GM12878 (cell line): ENCODE measurements around the gene FUBP3. TPM values are rescaled to one million over a fixed set of nuclear protein-coding genes. Genes with fewer than 3 reads are reported as not detected.

Source experiments
- ATAC-seq: fragments of 200-7000 bp; cut with Tn5 transposase; 3 replicates; pipeline ENCODE4 v1.9.1; 2020; ENCODE audit warnings: mild to moderate bottlenecking, moderate library complexity
- BruUV-seq: library from RNA; stranded (reverse); fragments of 400-500 nt; replicated peaks from 2 replicates; lab custom pipeline; 2021; lab: Mats Ljungman, UMichigan
- CTCF ChIA-PET: fragments of 300-600 bp; sonication (Branson Sonifier 250); formaldehyde crosslinking; extraction: SDS; loops from one replicate; lab custom pipeline; 2021; ENCODE audit warnings: inconsistent platforms; lab: Yijun Ruan, JAX
- POLR2A ChIA-PET: fragments of 350-600 bp; formaldehyde crosslinking; extraction: SDS; loops from one replicate; lab custom pipeline; 2021; ENCODE audit warnings: inconsistent platforms; lab: Charles Lee
- RAD21 ChIA-PET: fragments of 300-600 bp; sonication (Branson Sonifier 250); formaldehyde crosslinking; loops from one replicate; lab custom pipeline; 2023; ENCODE audit warnings: antibody characterized with exemption; ENCODE audit not compliant: unreplicated experiment; lab: Charles Lee
- SMC1A ChIA-PET: fragments of 300-600 bp; sonication (Branson Sonifier 250); formaldehyde crosslinking; loops from one replicate; lab custom pipeline; 2023; ENCODE audit not compliant: unreplicated experiment, uncharacterized antibody; lab: Charles Lee
- DNase-seq: peaks from one replicate; pipeline ENCODE4 v3.0.0-alpha.2; 2011; ENCODE audit warnings: low read depth, low spot score
- FAIRE-seq: peaks from 3 replicates; lab custom pipeline; 2011; peaks lifted over from hg19 to GRCh38; lab: Jason Lieb, UNC
- H2AFZ ChIP-seq: 2 replicates; pipeline ENCODE4 v1.6.0; 2011; ENCODE audit warnings: low read depth, low read length, control low read depth; ENCODE audit not compliant: control insufficient read depth
- H3K27ac ChIP-seq: 2 replicates; pipeline ENCODE4 v1.5.1; 2011; ENCODE audit warnings: control low read depth; ENCODE audit not compliant: control insufficient read depth, insufficient read depth
- H3K27me3 ChIP-seq, 2 experiments: replicated peaks in 1 of 2; 2 replicates each; pipeline versions ENCODE4 v1.6.0 to v1.6.1; 2011; ENCODE audit warnings: low read length in 1 of 2; ENCODE audit not compliant: control insufficient read depth in 2 of 2, insufficient read depth in 2 of 2
- H3K36me3 ChIP-seq, 2 experiments: 2 replicates each; pipeline ENCODE4 v1.5.1; 2011; ENCODE audit warnings: low read length in 1 of 2; ENCODE audit not compliant: control insufficient read depth in 2 of 2, insufficient read depth in 2 of 2
- H3K4me1 ChIP-seq: 2 replicates; pipeline ENCODE4 v1.6.1; 2011; ENCODE audit warnings: mild to moderate bottlenecking, low read length, moderate library complexity, mixed read lengths; ENCODE audit not compliant: control insufficient read depth, insufficient read depth
- H3K4me2 ChIP-seq: 2 replicates; pipeline ENCODE4 v1.6.0; 2011; ENCODE audit warnings: control low read depth; ENCODE audit not compliant: control insufficient read depth, insufficient read depth
- H3K4me3 ChIP-seq: fragments of 200-600 bp; sonication (generic); 2 replicates; pipeline ENCODE4 v1.5.1; 2016
- H3K79me2 ChIP-seq: 2 replicates; pipeline ENCODE4 v1.6.0; 2011; ENCODE audit warnings: low read length; ENCODE audit not compliant: control insufficient read depth, insufficient read depth
- H3K9ac ChIP-seq: 2 replicates; pipeline ENCODE4 v1.8.0; 2011; ENCODE audit warnings: low read length, control low read depth, mixed read lengths; ENCODE audit not compliant: control insufficient read depth, insufficient read depth
- H3K9me3 ChIP-seq: replicated peaks from 3 replicates; pipeline ENCODE4 v1.5.1; 2011; ENCODE audit warnings: mild to moderate bottlenecking, low read length; ENCODE audit not compliant: control insufficient read depth, insufficient read depth
- H4K20me1 ChIP-seq: 2 replicates; pipeline ENCODE4 v1.6.0; 2011; ENCODE audit not compliant: control insufficient read depth, insufficient read depth
- ASH2L ChIP-seq: fragments of 300-600, 200-600 bp; sonication (generic); IDR thresholded peaks from 2 replicates; pipeline ENCODE4 v1.6.1; 2017; ENCODE audit warnings: low read depth, mild to moderate bottlenecking, borderline replicate concordance
- BCL11A ChIP-seq: IDR thresholded peaks from 2 replicates; pipeline ENCODE4 v1.6.1; 2011; ENCODE audit warnings: low read depth, low read length
- CREM ChIP-seq: IDR thresholded peaks from 2 replicates; pipeline ENCODE4 v1.6.1; 2014; ENCODE audit warnings: antibody characterized with exemption, low read depth
- DPF2 ChIP-seq: fragments of 450-650 bp; IDR thresholded peaks from 2 replicates; pipeline ENCODE4 v1.6.1; 2017; ENCODE audit warnings: mild to moderate bottlenecking
- EGR1 ChIP-seq, 2 experiments: IDR thresholded peaks; 1 replicate in 1 of 2; 2 replicates in 1 of 2; pipeline ENCODE4 v1.6.1; 2011 to 2012; ENCODE audit warnings: low read depth in 2 of 2, low read length in 2 of 2, borderline replicate concordance in 1 of 2, mild to moderate bottlenecking in 1 of 2, moderate library complexity in 1 of 2
- HSF1 ChIP-seq: fragments of 150-350 bp; IDR thresholded peaks from 2 replicates; pipeline ENCODE4 v1.6.1; 2014; ENCODE audit warnings: mild to moderate bottlenecking, low read depth, low read length
- IKZF1 ChIP-seq: fragments of 450-650 bp; conservative IDR thresholded peaks from 2 replicates; pipeline ENCODE4 v1.6.1; 2017; ENCODE audit warnings: antibody characterized with exemption, mild to moderate bottlenecking
- IRF3 ChIP-seq: fragments of 450-650 bp; IDR thresholded peaks from 2 replicates; pipeline ENCODE4 v1.6.1; 2014; ENCODE audit warnings: mild to moderate bottlenecking
- MXI1 ChIP-seq: fragments of 150-350 bp; IDR thresholded peaks from 2 replicates; pipeline ENCODE4 v1.6.1; 2011; ENCODE audit warnings: low read depth, mild to moderate bottlenecking, inconsistent platforms, low read length, improper control_type of control experiment
- MYC ChIP-seq: IDR thresholded peaks from 2 replicates; pipeline ENCODE4 v1.6.1; 2011; ENCODE audit warnings: mild to moderate bottlenecking, low read length, moderate library complexity, inconsistent platforms; ENCODE audit not compliant: insufficient read depth, insufficient replicate concordance, insufficient read length, severe bottlenecking
- RAD51 ChIP-seq: fragments of 450-650 bp; IDR thresholded peaks from 2 replicates; pipeline ENCODE4 v1.6.1; 2016; ENCODE audit warnings: moderate library complexity, mild to moderate bottlenecking, inconsistent platforms
- RFX5 ChIP-seq: IDR thresholded peaks from 2 replicates; pipeline ENCODE4 v1.6.1; 2011; ENCODE audit warnings: low read depth, low read length, improper control_type of control experiment
- SIN3A ChIP-seq: IDR thresholded peaks from 2 replicates; pipeline ENCODE4 v1.6.1; 2012; ENCODE audit warnings: low read depth, low read length, improper control_type of control experiment
- STAT3 ChIP-seq: IDR thresholded peaks from 2 replicates; pipeline ENCODE4 v1.6.1; 2011; ENCODE audit warnings: low read depth, low read length, improper control_type of control experiment
- TCF7 ChIP-seq: IDR thresholded peaks from 2 replicates; pipeline ENCODE4 v1.6.1; 2014; ENCODE audit warnings: antibody characterized with exemption, borderline replicate concordance
- YBX1 ChIP-seq: fragments of 450-650 bp; IDR thresholded peaks from 2 replicates; pipeline ENCODE4 v1.6.1; 2016; ENCODE audit warnings: antibody characterized with exemption
- ZBTB33 ChIP-seq: fragments of 450-650 bp; IDR thresholded peaks from 2 replicates; pipeline ENCODE4 v1.6.1; 2017; ENCODE audit warnings: mild to moderate bottlenecking
- ZNF217 ChIP-seq: fragments of 450-650 bp; IDR thresholded peaks from 2 replicates; pipeline ENCODE4 v1.6.1; 2017; ENCODE audit warnings: antibody characterized with exemption, mild to moderate bottlenecking
- WGBS: methylation state at CpG from one replicate; pipeline ENCODE4 v1.1.6; 2016; ENCODE audit warnings: low lambda C conversion rate; ENCODE audit not compliant: insufficient replicate concordance, insufficient coverage; ENCODE audit errors: missing lambda C conversion rate; 5-methylcytosine and 5-hydroxymethylcytosine counted together
- in situ Hi-C: fragments of 300-500 bp; cut with MboI; formaldehyde crosslinking; loops from 9 replicates; pipeline ENCODE4 v1.14.3; 2018; ENCODE audit warnings: mixed read lengths
- intact Hi-C: fragments of 100-400 bp; cut with micrococcal nuclease; formaldehyde crosslinking; loops from one replicate; pipeline ENCODE4 v1.14.2; 2022; ENCODE audit not compliant: unreplicated experiment
- polyA plus RNA-seq, 11 experiments: library from polyadenylated mRNA; depleted of rRNA in 4 of 11; unstranded in 6 of 11; stranded (reverse) in 5 of 11; fragments of >200 nt; fragmentation: Nextera tagmentation in 4 of 11; fragmentation: Illumina TruSeq in 1 of 11; extraction: Ambion mirVana in 4 of 11; extraction: Trizol in 1 of 11; gene quantifications; 1 replicate in 1 of 11; 2 replicates in 10 of 11; pipeline versions ENCODE4 v1.2.1 to v1.2.3, GENCODE V29; 2011 to 2016; ENCODE audit warnings: inconsistent platforms in 2 of 11, missing spikeins in 2 of 11, low read depth in 1 of 11
- total RNA-seq, 4 experiments: library from RNA; depleted of rRNA in 3 of 4; stranded (reverse); fragments of >200 nt in 3 of 4; fragmentation: Illumina TruSeq in 1 of 4; extraction: Trizol in 1 of 4; gene quantifications; 2 replicates each; pipeline versions ENCODE4 v1.2.1 to v1.2.3, GENCODE V29; 2013 to 2021
- TF ChIP-seq, protein P1 (sequence below), 3 experiments: IDR thresholded peaks in 2 of 3; conservative IDR thresholded peaks in 1 of 3; 2 replicates each; pipeline ENCODE4 v1.5.1; 2011; ENCODE audit warnings: low read depth in 3 of 3, low read length in 3 of 3, mild to moderate bottlenecking in 3 of 3, control low read depth in 2 of 3, moderate library complexity in 2 of 3, inconsistent platforms in 1 of 3, mixed read lengths in 1 of 3; ENCODE audit not compliant: control insufficient read depth in 2 of 3, insufficient read depth in 1 of 3; ENCODE audit errors: extremely low read depth in 1 of 3

FUBP3 gene
- total and polyA plus RNA-seq, 10 of the 15 experiments (the other 5 are each of a cell fraction or from before 2014, with no cell fraction given): 2.4 to 49.4 (median 37.2) TPM

DNA sequence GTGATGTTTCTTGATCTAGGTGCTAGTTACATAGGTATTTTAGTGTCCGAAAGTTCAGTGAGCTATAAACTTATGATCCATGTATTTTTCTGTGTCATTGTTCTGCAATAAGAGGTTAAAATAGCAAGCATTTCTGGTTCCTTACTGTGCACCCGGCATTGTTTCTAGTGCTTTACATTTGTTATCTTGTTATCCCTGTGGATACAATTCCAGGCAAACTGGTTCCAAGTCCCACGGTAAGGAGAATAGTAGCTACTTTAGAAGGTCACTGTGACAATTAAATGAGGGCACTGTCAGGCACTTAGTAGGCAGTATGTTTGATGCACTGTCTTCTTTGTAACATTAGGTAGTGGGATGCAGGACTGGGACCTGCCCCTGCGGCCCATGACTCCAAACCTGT, 9.0 kb downstream of the FUBP3 start (continued):
- TF ChIP-seq HSF1 (no peak), ZBTB33 (no peak), MXI1 (no peak), MYC (no peak), ASH2L (no peak)

GRCh38 chr9:130589754-130590153, 10.4 kb downstream of the FUBP3 start:
- FAIRE-seq: no peak
- SMC1A ChIA-PET: no interaction called here
- CTCF ChIA-PET: no interaction called here
- WGBS: 83% methylated on average over 3 of the region's 3 CpGs
- POLR2A ChIA-PET: interaction anchor here (0.6 kb wide), 1 partner anchor 1627 kb away, joined by 3 read pairs; no protein-coding TSS in a partner anchor
- H3K36me3 ChIP-seq: peaks cover 0 to 2% of the 10 kb centered on the region in 2 experiments; a peak in 1 of 4 replicates
- intact Hi-C loops (no loop called here), in situ Hi-C loops (no loop called here)
- no peak overlapping the region for H3K9ac ChIP-seq
- H3K79me2 ChIP-seq: peaks cover 13% of the 10 kb centered on the region
- DNase-seq: no peak
- H3K9me3 ChIP-seq: no peaks in the 10 kb centered on the region
- no peak overlapping the region for H3K4me2 ChIP-seq
- H3K27me3 ChIP-seq: no peaks in the 10 kb centered on the region
- H4K20me1 ChIP-seq: no peaks in the 10 kb centered on the region
- H3K4me3 ChIP-seq: no peak overlapping the region
- H2AFZ ChIP-seq: no peak overlapping the region
- H3K27ac ChIP-seq: no peak overlapping the region
- no peak for ATAC-seq
- RAD21 ChIA-PET: interaction anchor here (0.7 kb wide), 1 partner anchor 55 kb away, joined by 3 read pairs; no protein-coding TSS in a partner anchor
- no peaks in the 10 kb centered on the region for H3K4me1 ChIP-seq
- BruUV-seq: no TSS peak
- no peak for TF ChIP-seq BCL11A
- no peak for TF ChIP-seq STAT3
- no peak for TF ChIP-seq TCF7
- no peak for TF ChIP-seq SIN3A
- no peak for TF ChIP-seq RAD51
- TF ChIP-seq IKZF1: no peak
- no peak for TF ChIP-seq ZNF217
- no peak for TF ChIP-seq YBX1
- no peak for TF ChIP-seq EGR1 (IDR thresholded peaks at IDR 0.05; ENCODE audit: borderline replicate concordance in 1 of 2, low read depth in 2 of 2, low read length in 2 of 2)
- no peak for TF ChIP-seq IRF3
- TF ChIP-seq, protein P1, sequence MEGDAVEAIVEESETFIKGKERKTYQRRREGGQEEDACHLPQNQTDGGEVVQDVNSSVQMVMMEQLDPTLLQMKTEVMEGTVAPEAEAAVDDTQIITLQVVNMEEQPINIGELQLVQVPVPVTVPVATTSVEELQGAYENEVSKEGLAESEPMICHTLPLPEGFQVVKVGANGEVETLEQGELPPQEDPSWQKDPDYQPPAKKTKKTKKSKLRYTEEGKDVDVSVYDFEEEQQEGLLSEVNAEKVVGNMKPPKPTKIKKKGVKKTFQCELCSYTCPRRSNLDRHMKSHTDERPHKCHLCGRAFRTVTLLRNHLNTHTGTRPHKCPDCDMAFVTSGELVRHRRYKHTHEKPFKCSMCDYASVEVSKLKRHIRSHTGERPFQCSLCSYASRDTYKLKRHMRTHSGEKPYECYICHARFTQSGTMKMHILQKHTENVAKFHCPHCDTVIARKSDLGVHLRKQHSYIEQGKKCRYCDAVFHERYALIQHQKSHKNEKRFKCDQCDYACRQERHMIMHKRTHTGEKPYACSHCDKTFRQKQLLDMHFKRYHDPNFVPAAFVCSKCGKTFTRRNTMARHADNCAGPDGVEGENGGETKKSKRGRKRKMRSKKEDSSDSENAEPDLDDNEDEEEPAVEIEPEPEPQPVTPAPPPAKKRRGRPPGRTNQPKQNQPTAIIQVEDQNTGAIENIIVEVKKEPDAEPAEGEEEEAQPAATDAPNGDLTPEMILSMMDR (IDR thresholded peaks at IDR 0.05 in 2 of 3, conservative IDR thresholded peaks at IDR 0.05 in 1 of 3; ENCODE audit: control insufficient read depth in 2 of 3, extremely low read depth in 1 of 3, insufficient read depth in 1 of 3, low read depth in 3 of 3, low read length in 3 of 3): no peak
- TF ChIP-seq RFX5: no peak
- TF ChIP-seq CREM: no peak
- TF ChIP-seq DPF2: no peak
